SK-N-SH (cell line): Measurements from ENCODE around the gene TOMM40. TPM values are rescaled to one million over a fixed set of nuclear protein-coding genes. Genes with fewer than 3 reads are reported as not detected.

Experiments used
- CTCF ChIA-PET: fragments of 300-600, 350-600 bp; formaldehyde crosslinking; extraction: SDS; loops from one replicate; lab custom pipeline; 2021; lab: Yijun Ruan, JAX
- POLR2A ChIA-PET: fragments of 350-600 bp; sonication (Branson Sonifier 250); formaldehyde crosslinking; extraction: SDS; loops from one replicate; lab custom pipeline; 2020; ENCODE audit warnings: antibody characterized with exemption, inconsistent platforms; lab: Yijun Ruan, JAX
- DNase-seq: peaks from one replicate; pipeline ENCODE4 v3.0.0; 2012
- H2AFZ ChIP-seq: fragments of 200-600 bp; sonication (generic); 2 replicates; pipeline ENCODE4 v1.8.1; 2016; ENCODE audit warnings: antibody characterized with exemption, mild to moderate bottlenecking, low read depth
- H3F3A ChIP-seq: fragments of 200-600 bp; sonication (generic); replicated peaks from 2 replicates; pipeline ENCODE3; 2016; ENCODE audit warnings: antibody characterized with exemption, mild to moderate bottlenecking; ENCODE audit not compliant: insufficient read depth
- H3K27ac ChIP-seq, 2 experiments: fragments of 200-500 bp in 1 of 2; fragments of 200-600 bp in 1 of 2; sonication (Bioruptor generic) in 1 of 2; sonication (generic), shearing (Covaris generic) in 1 of 2; 2 replicates each; pipeline versions ENCODE4 v1.5.1 to v1.6.1; 2014 to 2016; ENCODE audit warnings: low read depth in 2 of 2, inconsistent platforms in 1 of 2, low read length in 1 of 2, mild to moderate bottlenecking in 1 of 2, mixed read lengths in 1 of 2
- H3K27me3 ChIP-seq: fragments of 200-600 bp; sonication (generic), shearing (Covaris generic); 2 replicates; pipeline ENCODE4 v1.6.1; 2016; ENCODE audit warnings: mixed run types; ENCODE audit not compliant: insufficient read depth
- H3K36me3 ChIP-seq, 2 experiments: fragments of 200-500 bp in 1 of 2; fragments of 200-600 bp in 1 of 2; sonication (Bioruptor generic) in 1 of 2; sonication (generic) in 1 of 2; replicated peaks in 1 of 2; 2 replicates each; pipeline versions ENCODE3 to v1.5.1; 2014 to 2016; ENCODE audit warnings: low read length in 1 of 2, mild to moderate bottlenecking in 1 of 2; ENCODE audit not compliant: insufficient read depth in 2 of 2, control insufficient read depth in 1 of 2
- H3K4me1 ChIP-seq, 2 experiments: fragments of 200-500 bp in 1 of 2; fragments of 200-600 bp in 1 of 2; sonication (Bioruptor generic) in 1 of 2; sonication (generic), shearing (Covaris generic) in 1 of 2; 2 replicates each; pipeline versions ENCODE4 v1.5.1 to v1.6.1; 2014 to 2016; ENCODE audit warnings: low read depth in 1 of 2, low read length in 1 of 2, mixed run types in 1 of 2; ENCODE audit not compliant: insufficient read depth in 2 of 2, control insufficient read depth in 1 of 2
- H3K4me2 ChIP-seq: fragments of 200-600 bp; sonication (generic), shearing (Covaris generic); 2 replicates; pipeline ENCODE4 v1.6.1; 2017; ENCODE audit warnings: mixed run types
- H3K4me3 ChIP-seq, 2 experiments: fragments of 200-500 bp in 1 of 2; fragments of 200-600 bp in 1 of 2; sonication (Bioruptor generic) in 1 of 2; sonication (generic), shearing (Covaris generic) in 1 of 2; 2 replicates each; pipeline versions ENCODE4 v1.5.1 to v1.8.1; 2014 to 2016; ENCODE audit warnings: low read depth in 2 of 2, inconsistent platforms in 1 of 2, low read length in 1 of 2, mild to moderate bottlenecking in 1 of 2, mixed read lengths in 1 of 2, moderate library complexity in 1 of 2
- H3K79me2 ChIP-seq: fragments of 200-600 bp; sonication (generic); 2 replicates; pipeline ENCODE4 v1.8.1; 2017; ENCODE audit warnings: mild to moderate bottlenecking; ENCODE audit not compliant: insufficient read depth
- H3K9ac ChIP-seq: fragments of 200-600 bp; sonication (generic); 2 replicates; pipeline ENCODE4 v1.6.1; 2017; ENCODE audit warnings: mixed run types
- H3K9me2 ChIP-seq: fragments of 200-600 bp; sonication (generic); 2 replicates; pipeline ENCODE4 v1.6.1; 2017; ENCODE audit warnings: mixed run types
- H3K9me3 ChIP-seq: fragments of 200-600 bp; sonication (generic); 2 replicates; pipeline ENCODE4 v1.6.1; 2017; ENCODE audit warnings: mixed run types, mild to moderate bottlenecking, moderate library complexity
- H4K20me1 ChIP-seq: fragments of 200-600 bp; sonication (generic); 2 replicates; pipeline ENCODE4 v1.6.1; 2017; ENCODE audit warnings: mild to moderate bottlenecking, mixed run types; ENCODE audit not compliant: insufficient read depth
- ELF1 ChIP-seq: IDR thresholded peaks from 2 replicates; pipeline ENCODE4 v1.4.0; 2012
- GABPA ChIP-seq: IDR thresholded peaks from 2 replicates; pipeline ENCODE4 v1.4.0; 2012; ENCODE audit warnings: low read depth, mild to moderate bottlenecking
- MXI1 ChIP-seq: IDR thresholded peaks from 2 replicates; pipeline ENCODE4 v1.6.1; 2012; ENCODE audit warnings: mild to moderate bottlenecking, low read depth, low read length, improper control_type of control experiment
- NRF1 ChIP-seq: IDR thresholded peaks from 2 replicates; pipeline ENCODE4 v1.6.1; 2012; ENCODE audit warnings: low read depth, mild to moderate bottlenecking, low read length
- RFX5 ChIP-seq: IDR thresholded peaks from 2 replicates; pipeline ENCODE4 v1.6.1; 2012; ENCODE audit warnings: mild to moderate bottlenecking, improper control_type of control experiment, low read length
- WGBS: methylation state at CpG from one replicate; pipeline ENCODE4 v1.1.6; 2017; ENCODE audit warnings: low lambda C conversion rate; 5-methylcytosine and 5-hydroxymethylcytosine counted together
- polyA plus RNA-seq, 3 experiments: library from polyadenylated mRNA; depleted of rRNA; stranded (reverse); fragments of >200 nt; gene quantifications; 2 replicates each; pipeline ENCODE4 v1.2.3, GENCODE V29; 2012
- TF ChIP-seq, protein P1 (sequence below): IDR thresholded peaks from 2 replicates; pipeline ENCODE4 v1.4.0; 2012; ENCODE audit warnings: low read depth, borderline replicate concordance

The TOMM40 gene
- polyA plus RNA-seq, 1 of the 3 experiments (the other 2 are of a cell fraction) = 78.9 TPM

DNA sequence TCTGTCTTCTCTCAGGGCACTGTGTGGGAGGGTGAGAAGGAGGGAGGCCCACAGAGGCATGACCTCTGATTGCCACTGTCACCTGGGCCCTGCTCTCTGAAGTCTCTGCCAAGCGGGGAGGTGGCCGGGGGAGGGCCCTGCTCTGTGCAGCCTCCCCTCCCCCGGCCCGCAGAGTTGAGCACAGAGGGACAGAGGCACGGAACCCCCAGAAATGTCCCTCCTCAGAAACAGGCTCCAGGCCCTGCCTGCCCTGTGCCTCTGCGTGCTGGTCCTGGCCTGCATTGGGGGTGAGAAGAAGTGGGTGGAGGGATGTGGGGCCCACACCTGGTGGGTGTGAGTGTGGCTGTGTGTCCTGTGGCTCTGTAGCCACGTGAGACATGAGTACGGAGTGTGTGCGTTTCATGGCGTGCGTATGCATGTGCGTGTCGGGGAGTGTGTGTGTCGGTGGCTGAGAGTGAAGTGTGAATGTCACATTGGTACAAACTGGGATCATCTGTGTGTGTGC is 51.1 kb downstream of the TOMM40 start, which contains the start of gene APOC4:
TSS of gene APOC4 (plus strand) at position 171 of the 505 bp plus-strand sequence. CDS start at position 212, 41 bp downstream.
- Histone ChIP-seq H3K4me1 (no peaks in the 10 kb centered on the region), H3K27ac (no peak within 1 kb of the TSS), H3K4me3 (no peak within 1 kb of the TSS), H2AFZ (no peak within 1 kb of the TSS), H3K9me2 (no peaks in the 10 kb centered on the region), H3K4me2 (no peak within 1 kb of the TSS), H3K9me3 (no peaks in the 10 kb centered on the region), H4K20me1 (no peaks in the 10 kb centered on the region), H3K36me3 (no peaks in the 10 kb centered on the region), H3K27me3 (no peaks in the 10 kb centered on the region), H3F3A (no peaks in the 10 kb centered on the region), H3K79me2 (no peaks in the 10 kb centered on the region), H3K9ac (no peak within 1 kb of the TSS)
- ChIA-PET POLR2A (no interaction called here), CTCF (no interaction called here)
- no peak for DNase-seq
- no peak for TF ChIP-seq RFX5
- no peak for TF ChIP-seq GABPA
- TF ChIP-seq, protein P1, sequence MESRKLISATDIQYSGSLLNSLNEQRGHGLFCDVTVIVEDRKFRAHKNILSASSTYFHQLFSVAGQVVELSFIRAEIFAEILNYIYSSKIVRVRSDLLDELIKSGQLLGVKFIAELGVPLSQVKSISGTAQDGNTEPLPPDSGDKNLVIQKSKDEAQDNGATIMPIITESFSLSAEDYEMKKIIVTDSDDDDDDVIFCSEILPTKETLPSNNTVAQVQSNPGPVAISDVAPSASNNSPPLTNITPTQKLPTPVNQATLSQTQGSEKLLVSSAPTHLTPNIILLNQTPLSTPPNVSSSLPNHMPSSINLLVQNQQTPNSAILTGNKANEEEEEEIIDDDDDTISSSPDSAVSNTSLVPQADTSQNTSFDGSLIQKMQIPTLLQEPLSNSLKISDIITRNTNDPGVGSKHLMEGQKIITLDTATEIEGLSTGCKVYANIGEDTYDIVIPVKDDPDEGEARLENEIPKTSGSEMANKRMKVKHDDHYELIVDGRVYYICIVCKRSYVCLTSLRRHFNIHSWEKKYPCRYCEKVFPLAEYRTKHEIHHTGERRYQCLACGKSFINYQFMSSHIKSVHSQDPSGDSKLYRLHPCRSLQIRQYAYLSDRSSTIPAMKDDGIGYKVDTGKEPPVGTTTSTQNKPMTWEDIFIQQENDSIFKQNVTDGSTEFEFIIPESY = no peak
- WGBS = 87% methylated on average over 10 of the region's 14 CpGs

DNA sequence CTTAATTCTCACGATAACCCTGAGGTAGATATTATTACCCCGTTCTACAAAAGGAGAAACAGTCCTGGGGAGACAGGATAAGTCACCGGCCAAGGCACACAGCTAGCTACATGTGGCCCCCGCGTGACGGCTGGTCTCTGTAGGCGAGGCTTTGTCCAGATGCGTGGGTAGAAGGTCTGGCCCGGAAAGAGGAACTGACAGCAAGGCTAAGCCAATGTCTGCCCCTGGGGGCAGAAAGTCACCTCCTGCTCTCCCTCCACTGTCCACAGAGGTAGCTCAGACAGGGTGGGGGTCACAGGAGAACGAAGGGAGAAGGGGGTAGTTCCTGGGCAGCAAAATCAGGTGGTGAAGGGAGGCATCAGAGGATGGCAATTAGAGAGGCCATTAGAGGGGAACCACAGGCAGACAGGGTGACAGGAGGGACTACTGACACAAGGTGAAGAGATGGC is 52.8 kb downstream of the TOMM40 start:
- Histone ChIP-seq H3K9me3 (no peaks in the 10 kb centered on the region), H3K4me2 (no peak overlapping the region), H3K9me2 (no peaks in the 10 kb centered on the region), H3K9ac (no peak overlapping the region), H3K27me3 (no peaks in the 10 kb centered on the region), H3K79me2 (no peaks in the 10 kb centered on the region), H3K27ac (no peak overlapping the region), H3F3A (no peaks in the 10 kb centered on the region), H3K4me1 (no peaks in the 10 kb centered on the region), H2AFZ (no peak overlapping the region), H3K36me3 (no peaks in the 10 kb centered on the region), H4K20me1 (no peaks in the 10 kb centered on the region), H3K4me3 (no peak overlapping the region)
- POLR2A ChIA-PET = no interaction called here
- CTCF ChIA-PET = no interaction called here
- WGBS = 79% methylated on average over 10 of the region's 10 CpGs
- no peak for DNase-seq
- TF ChIP-seq NRF1 (no peak), MXI1 (no peak), ELF1 (no peak)
- TF ChIP-seq, protein P1 = no peak
